SKM-1 treated with dmso at 0.1 percent for 144 hours (cell line): Measurements from ENCODE around the gene PTPA.

Experiments
- DNase-seq: peaks from one replicate; lab custom pipeline; 2025; ENCODE audit not compliant: unreplicated experiment; lab: John Stamatoyannopoulos, UW

PTPA gene

DNA sequence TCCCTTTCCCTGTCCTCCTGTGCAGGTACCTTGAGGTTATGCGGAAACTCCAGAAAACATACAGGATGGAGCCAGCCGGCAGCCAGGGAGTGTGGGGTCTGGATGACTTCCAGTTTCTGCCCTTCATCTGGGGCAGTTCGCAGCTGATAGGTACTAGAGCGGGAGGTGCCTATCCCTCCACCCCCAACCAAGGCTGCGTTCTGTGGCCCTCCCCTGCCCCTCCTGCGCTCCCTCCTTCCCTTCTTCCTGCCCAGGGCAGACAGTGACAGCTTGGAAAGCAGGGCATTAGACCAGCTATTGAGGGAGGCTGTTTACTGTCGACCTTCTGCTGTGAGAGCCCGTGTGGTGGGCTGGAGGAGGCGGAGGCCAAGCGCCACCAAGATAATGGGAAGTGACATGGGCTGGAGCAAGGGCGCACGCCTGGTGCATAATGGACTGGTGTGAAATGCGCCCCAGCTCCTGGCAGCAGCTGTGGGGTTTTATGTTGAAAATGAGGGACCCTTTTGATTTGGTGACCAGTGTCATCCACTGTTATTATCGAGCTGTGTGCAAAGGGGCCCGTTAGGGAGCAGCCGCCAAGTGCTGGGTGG is 25.3 kb downstream of the PTPA start:
- no peak for DNase-seq

- no peak for DNase-seq
Observed at GRCh38 chr9:129137292-129138143, 26.3 kb downstream of the PTPA start.

GRCh38 chr9:129138144-129138462 is 26.9 kb downstream of the PTPA start:
- no peak for DNase-seq

- DNase-seq: no peak
Observed at GRCh38 chr9:129138476-129139232, 27.4 kb downstream of the PTPA start.

DNA sequence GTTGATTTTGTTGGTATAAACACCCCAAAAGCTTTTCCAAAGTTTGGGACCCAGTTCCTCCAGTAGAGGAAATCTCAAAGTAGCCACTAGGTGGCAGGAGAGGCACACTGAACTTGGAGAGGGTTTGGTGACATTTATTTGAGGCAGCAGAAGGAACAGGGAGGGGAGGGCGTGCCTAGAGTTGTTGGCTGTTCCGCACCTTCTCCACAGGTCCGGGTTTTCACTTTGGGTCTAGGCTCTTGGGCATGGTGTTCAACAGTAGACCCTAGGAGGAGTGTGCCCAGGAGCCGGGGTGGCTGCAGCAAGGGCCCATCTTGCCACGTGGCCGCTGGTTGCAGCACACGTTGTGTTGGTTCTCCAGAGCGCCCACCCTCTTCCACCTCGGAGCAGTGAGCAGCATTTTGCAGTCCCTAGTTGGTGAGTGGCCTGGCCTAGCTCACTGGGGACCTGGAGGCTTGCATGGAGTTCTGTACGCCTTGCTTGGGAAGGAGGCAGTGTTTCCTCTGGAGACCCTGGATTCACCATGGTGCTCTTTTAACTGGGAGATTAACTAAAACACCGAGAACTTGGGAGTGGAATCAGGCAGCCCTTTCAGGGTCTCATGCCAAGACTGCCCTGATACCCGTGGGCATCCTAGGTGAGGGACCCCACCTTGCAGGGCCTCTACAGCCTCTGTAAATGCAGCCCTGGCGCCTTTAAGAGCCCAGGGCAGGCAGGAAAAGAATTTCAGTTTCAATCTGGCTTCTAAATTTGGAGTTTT is 28.2 kb downstream of the PTPA start:
- peak; percentile 79 for DNase-seq

DNA sequence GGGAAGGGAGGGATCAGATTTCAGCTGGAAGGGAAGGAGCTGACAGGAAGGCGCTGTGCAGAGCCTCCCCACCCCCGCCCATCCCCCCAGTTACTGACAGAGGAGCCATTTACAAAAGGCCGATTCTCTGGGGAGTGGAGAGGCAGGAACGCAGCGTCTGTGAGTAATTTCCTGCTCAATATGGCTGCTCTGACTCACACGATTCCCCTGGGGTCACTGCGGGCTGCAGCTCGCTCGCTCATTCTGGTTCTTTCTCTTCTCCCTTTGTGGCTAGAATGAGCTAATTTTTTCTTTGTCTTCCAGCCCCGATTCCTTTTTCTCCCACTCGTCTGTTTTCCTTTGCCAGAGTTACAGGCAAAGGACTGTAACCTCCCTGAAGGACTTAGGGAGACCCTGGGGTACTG is 28.8 kb downstream of the PTPA start:
- peak; percentile 84 for DNase-seq

GRCh38 chr9:129140397-129141065 is 29.3 kb downstream of the PTPA start:
- no peak for DNase-seq

GRCh38 chr9:129141066-129142041 is 30.1 kb downstream of the PTPA start:
- peak; percentile 16 for DNase-seq

DNA sequence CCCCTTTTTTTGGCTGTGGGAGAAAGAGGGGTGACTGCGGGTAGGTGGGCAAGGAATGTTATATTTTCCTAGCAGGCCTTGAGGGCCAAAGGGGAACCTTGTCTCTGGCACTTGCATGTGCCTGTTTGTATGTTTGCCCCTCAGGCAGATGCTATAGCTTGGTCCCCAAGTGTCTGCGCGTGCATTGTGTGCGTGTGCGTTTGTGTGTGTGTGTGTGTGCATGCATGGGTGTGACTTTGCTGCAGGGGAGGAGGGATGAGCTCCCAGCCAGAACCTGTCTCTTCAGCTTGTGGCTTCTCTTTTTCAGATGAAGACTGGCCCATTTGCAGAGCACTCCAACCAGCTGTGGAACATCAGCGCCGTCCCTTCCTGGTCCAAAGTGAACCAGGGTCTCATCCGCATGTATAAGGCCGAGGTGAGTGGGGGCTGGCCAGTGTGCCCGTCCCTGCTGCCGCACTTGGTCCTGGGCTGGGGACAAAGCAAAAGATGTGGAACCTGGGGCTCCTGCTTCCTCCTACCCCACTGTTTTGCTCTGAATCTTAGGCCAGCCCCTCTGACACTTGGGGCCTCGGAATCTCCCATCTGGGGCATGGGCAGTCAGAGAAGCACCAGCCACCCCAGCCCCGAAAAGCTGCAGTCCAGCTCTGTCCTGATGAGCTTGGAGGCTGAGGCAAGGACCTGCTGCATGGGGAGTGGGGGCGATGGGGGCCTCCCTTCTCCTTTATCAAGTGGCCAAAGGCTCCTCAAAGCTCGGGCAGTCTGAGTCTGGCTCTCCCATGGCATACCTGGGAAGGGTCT is 31.1 kb downstream of the PTPA start:
- no peak for DNase-seq

GRCh38 chr9:129143031-129143927 is 32.1 kb downstream of the PTPA start:
- peak; percentile 57 for DNase-seq

GRCh38 chr9:129145316-129145715 is 34.1 kb downstream of the PTPA start:
- DNase-seq: no peak

GRCh38 chr9:129145841-129146292 is 34.7 kb downstream of the PTPA start:
- no peak for DNase-seq

- no peak for DNase-seq
Observed at GRCh38 chr9:129146441-129146941, 35.3 kb downstream of the PTPA start.

DNA sequence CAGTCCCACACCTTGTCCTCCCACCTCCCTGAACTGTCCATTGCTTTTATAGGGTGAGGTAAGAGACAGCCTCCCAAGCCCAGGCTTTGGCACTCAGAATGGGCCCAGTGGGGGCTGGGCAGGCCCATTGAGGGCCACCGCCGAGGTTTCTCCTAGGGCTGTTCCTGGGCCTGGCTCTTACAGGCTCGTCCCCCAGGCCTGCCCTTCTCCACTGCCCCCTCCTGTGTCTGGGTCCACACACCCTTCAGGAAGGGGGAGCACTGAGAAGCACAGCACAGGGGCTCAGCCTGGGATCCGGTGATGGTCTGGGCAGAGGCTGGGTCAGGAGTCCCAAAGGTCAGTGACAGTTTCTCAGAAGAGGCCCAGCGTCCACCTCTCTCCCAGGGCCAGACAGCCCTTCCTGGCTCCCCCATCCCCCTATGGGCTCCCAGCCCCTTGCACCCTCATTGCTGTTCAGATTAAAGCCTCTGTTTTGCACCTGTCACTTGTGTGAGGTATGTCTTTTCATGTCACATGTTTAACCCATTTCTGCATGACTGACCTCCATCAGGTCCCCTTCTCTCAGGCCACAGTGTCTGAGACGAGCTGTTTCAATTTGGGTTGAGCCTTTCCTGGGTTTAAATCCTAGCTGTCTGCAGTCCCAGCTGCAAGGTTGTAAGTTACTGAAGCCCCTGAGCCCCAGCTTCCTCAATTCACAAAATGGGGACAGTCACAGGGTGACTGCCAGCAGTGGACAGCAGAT is 37.4 kb downstream of the PTPA start:
- DNase-seq: no peak

DNA sequence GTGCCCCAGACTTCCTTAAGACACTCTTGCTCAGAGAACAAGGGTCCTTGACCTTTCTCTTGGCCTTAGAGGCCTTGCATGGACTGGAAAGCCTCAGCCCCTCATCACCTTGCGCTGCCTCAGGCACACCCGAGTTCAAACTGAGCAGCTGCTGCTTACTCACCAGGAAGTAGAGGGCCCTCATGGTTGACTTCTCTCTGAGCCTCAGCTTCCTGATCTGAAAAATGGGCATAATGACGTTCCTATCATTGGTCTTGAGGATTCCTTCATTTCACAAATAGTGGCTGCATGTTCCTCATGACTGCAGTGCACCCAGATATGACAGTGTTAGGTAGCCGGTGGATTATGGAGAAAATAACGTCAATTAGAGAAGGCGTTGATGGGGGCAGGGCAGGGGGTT is 38.2 kb downstream of the PTPA start:
- DNase-seq: no peak

- DNase-seq: no peak
Observed at GRCh38 chr9:129150122-129150521, 38.9 kb downstream of the PTPA start.

DNA sequence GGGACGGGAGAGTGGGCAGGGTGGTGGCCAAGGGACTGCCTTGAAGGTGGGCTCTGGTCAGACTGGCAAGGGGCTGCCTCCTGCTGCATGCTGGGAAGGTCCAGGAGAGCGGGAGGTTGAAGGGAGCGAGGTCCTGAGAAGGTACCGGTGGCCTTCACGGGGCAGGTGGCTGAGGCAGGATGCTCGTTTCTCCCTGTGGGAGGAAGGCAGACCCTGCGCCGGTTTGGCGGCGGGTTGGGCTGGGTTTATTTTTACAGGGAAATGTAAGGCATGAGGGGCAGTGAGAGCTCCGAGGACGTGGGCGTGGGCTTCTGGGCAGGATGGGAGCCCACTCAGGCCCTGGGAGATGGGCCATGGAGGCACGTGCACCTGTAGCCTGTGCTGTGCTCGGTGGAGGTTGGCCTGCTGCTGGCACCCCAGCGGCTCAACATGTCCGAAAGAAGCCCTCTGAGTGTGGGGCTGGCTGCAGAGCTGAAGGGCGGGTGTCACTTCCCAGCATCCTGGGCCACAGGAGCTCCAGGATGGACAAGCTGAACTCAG is 39.5 kb downstream of the PTPA start:
- no peak for DNase-seq
